A673 (cell line): ENCODE results near the gene CFAP221.

ENCODE experiments used
- EZH2 ChIP-seq: fragments of 200-600 bp; sonication (generic); IDR thresholded peaks from 2 replicates; pipeline ENCODE4 v1.6.1; 2017; ENCODE audit warnings: borderline replicate concordance, low read depth, mild to moderate bottlenecking, mixed read lengths, antibody characterized with exemption, low read length; ENCODE audit not compliant: poor library complexity, severe bottlenecking
- TF ChIP-seq, protein P1 (sequence below): fragments of 300-800, 200-600 bp; sonication (generic); conservative IDR thresholded peaks from 2 replicates; pipeline ENCODE4 v1.5.1; 2017; ENCODE audit warnings: low read depth, mild to moderate bottlenecking, antibody characterized with exemption, low read length, moderate library complexity, mixed read lengths

DNA sequence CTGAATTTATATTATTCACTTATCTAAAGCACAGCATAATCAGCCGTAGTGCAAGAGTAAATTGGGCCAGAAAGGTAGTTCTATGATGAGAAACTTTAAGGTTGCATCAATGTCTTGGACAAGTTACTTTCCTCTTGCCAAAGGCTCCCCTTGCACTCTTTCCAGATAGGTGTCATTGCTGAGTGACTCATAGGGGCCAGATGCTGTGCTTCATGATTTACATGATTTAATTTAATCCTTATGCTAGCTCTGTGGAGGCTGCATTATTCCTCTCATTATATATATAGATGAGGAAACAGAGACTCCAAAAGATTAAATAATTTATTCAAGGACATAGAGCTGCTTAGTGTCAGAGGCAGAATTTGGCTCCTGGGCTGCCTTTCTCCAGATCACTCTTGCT is 5.0 kb downstream of the CFAP221 start:
- TF ChIP-seq, protein P1, sequence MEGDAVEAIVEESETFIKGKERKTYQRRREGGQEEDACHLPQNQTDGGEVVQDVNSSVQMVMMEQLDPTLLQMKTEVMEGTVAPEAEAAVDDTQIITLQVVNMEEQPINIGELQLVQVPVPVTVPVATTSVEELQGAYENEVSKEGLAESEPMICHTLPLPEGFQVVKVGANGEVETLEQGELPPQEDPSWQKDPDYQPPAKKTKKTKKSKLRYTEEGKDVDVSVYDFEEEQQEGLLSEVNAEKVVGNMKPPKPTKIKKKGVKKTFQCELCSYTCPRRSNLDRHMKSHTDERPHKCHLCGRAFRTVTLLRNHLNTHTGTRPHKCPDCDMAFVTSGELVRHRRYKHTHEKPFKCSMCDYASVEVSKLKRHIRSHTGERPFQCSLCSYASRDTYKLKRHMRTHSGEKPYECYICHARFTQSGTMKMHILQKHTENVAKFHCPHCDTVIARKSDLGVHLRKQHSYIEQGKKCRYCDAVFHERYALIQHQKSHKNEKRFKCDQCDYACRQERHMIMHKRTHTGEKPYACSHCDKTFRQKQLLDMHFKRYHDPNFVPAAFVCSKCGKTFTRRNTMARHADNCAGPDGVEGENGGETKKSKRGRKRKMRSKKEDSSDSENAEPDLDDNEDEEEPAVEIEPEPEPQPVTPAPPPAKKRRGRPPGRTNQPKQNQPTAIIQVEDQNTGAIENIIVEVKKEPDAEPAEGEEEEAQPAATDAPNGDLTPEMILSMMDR, result no peak
- no peak for TF ChIP-seq EZH2
